NCI-H1436 (cell line): Measurements from ENCODE around the gene NCAPG2.

Experiments
- DNase-seq: peaks from one replicate; lab custom pipeline; 2025; lab: John Stamatoyannopoulos, UW

NCAPG2 gene

GRCh38 chr7:158595068-158595467 is 109.5 kb downstream of the NCAPG2 start:
- no peak for DNase-seq

GRCh38 chr7:158592541-158592940 is 112.1 kb downstream of the NCAPG2 start:
- no peak for DNase-seq

DNA sequence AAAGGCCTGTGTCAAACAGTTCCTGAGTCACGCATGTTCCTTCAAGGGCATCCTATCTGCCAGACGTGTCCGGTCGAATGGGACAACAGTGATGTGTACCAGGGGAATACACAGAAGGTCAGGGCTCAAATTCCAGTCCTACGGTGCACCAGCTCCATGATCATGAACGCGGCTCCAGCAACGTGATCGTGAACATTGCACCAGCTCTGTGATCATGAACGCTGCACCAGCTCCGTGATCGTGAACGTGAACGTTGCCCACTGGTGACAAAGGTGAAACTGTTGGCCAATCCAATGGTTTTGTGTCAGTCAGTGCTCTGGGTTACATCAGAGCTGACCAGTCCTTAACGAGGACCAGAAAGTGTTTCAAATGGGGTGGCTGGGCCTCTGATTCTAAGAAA is 112.7 kb downstream of the NCAPG2 start:
- no peak for DNase-seq

DNA sequence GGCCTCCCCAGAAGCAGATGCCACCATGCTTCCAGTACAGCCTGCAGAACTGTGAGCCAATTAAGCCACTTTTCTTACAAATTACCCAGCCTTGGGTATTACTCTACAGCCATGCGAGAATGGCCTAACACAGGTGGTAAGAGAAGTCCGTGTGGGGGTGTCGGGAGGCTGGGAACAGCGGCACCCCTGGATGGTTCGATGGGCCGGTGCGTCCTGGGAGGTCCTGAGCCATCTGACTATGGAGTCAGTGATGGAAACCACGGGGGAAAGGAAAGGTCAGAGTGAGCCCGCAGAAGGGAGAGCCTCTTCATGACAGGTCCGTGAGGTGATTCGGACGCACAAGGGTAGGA is 114.4 kb downstream of the NCAPG2 start:
- no peak for DNase-seq

DNA sequence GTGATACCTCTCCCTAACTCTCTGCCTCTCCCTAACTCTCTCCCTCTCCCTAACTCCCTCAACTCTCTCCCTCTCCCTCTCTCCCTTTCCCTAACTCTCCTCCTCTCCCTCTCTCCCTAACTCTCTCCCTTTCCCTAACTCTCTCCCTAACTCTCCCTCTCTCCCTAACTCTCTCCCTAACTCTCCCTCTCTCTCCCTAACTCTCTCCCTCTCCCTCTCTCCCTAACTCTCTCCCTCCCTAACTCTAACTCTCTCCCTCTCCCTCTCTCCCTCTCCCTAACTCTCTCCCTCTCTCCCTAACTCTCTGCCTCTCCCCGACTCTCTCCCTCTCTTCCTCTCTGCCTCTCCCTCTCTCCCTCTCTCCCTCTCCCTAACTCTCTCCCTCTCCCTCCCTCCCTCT is 115.0 kb downstream of the NCAPG2 start:
- no peak for DNase-seq

DNA sequence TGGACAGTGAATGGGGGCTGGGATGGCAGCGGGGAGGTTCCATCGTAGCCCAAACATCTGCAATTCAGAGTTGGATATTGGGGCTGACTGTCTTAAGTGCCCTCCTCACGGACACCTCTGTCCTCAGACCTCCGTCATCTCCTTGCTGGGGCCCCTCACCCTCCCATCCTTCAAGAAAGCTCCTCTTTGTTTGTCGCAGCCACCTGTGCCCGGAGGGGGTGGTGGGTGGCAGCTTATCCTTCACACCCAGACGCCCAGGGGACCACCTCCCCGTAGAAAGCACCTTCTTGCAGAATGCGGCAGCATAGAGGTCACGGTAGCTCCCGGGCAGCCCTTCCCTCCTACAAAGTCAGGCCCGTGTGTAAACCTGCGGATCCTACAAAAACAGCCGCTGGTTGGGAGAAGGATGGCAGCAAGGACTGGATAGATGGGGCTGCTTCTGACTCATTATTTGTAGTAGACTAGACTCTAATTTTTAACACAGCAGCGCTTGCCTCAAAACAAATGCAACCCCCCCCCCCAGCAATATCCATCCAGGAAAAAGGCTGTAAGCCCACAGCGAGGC is 115.6 kb downstream of the NCAPG2 start:
- DNase-seq: no peak

DNA sequence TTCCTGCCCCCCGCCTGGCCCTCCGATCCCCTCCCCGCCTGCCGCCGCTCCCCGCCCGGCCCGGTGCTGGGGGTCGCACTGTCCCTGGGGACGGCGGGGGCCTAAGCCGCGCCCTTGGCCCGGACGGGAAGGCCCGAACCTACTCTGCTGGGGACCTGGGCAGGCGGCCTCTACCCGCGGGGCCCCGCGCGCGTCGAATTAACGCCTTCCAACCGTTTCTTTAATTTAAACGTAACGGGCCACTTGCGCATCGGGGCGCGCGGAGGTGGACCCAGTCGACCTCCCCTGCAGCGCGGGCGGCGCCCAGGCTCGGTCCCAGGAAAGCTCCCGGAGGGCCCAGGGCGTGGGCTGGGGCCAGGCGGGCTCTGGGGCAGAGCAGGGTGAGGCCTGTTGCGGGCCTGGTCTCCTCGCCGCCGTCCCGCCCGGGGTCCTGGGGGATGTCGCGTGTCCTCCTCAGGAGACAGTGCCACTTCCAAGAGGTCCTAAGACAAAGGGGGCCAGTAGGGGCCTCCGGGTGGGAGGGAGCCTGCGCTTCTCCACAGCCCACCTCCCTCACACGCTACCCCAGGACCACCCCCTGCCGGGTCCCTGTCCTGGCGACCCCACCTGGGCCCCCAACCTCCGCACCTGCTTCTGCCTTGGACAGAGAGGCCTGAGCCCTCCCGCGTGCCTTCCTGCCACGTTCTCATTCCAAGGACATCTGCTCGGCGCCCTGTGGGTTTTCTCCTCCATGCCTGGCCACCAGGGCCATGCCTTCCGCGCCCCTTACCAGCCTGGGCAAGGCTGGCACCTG is 116.3 kb downstream of the NCAPG2 start:
- no peak for DNase-seq

GRCh38 chr7:158587162-158588084 is 117.2 kb downstream of the NCAPG2 start, which contains the start of gene PTPRN2:
Gene PTPRN2 (minus strand): TSS chr7:158587823.
- DNase-seq: peak; percentile 77

DNA sequence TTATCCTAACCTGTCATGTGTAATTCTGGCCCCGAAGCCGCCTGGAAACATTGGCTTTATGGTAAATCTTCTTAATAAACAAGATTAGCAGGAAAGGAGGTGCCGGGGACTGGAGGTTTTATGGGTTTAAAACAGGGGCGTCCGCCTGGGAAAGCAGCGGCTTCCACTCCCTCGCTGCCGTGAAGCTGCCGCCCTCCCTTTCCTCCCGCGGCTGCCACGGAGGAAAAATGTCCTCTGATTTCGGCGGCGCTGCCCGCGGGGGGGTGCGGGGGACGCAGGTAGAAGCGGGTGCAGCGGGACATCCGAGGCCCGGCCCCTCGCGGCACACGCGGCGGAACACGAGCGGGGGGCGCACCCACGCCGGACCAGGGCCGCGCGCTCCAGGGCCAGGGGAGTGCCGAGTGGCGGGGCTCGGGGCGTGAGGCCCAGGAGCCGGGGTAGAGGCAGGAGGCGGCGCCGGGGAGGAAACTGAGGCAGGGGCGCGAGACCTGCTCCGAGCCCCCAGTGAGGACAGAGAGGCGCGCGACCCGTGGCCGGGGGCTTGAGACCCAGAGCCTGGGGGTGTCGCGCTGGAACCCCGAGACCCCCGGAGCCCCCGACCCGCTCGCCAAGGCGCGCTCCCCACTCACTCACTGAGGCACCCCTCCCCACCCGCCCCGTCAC is 118.0 kb downstream of the NCAPG2 start:
- DNase-seq: no peak

DNA sequence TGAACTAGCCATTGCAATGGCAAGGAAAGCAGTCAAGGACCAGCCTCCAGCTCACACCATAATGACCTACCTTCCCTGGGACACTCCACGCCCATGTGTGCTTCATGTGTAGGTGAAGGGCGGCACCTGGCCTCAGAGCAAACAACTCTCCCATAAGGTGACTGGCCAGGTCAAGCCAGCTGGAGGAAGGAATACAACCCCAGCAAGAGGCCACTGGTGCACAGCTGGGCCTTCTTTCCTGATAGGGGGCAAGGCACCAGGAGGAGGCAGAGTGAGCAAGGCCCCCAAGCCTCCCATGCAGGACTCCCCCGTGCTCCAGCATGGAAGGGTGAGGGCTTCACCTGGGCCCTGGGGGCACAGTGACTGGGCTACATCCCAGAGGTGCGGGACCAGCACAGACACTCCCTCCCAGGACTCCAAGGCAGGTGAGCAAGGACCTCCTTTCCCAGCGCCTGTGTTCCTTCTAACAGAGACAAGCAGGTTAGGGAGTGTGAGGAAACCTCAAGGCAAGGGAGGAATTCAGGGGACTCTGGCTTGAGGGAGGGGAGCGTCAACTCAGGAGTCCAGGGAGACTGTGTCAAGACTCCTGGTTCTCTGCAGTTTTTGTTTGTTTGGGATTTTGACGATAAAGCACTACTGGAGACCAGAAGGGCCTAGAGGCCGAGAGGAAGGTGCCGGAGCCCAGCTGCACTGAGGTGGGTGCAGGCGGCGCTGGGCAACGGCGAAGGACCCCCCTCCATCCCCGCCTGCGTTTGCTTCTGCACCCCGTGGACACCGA is 118.7 kb downstream of the NCAPG2 start:
- DNase-seq: no peak

- DNase-seq: no peak
Observed at GRCh38 chr7:158584407-158584806, 120.2 kb downstream of the NCAPG2 start.

DNA sequence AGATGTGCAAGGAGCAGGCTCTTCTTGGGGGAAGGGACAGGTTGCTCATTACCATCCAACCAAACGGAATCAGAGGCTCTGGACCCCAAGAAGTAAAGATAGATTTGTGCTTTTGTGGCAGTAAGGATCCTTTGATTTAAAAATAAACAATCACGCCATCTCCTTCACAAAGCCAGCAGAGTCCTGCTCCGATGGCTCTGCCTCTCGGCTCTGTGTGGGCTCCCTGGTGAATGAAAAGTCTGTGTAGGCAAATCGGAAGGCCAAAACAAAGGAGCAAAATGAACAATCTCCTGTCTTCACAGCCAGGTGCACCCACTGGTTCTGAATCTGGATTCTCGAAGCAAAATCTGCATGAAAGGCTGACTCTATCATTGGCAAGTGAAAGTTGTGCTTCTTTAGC is 120.8 kb downstream of the NCAPG2 start:
- DNase-seq: no peak

- no peak for DNase-seq
Observed at GRCh38 chr7:158583143-158583542, 121.5 kb downstream of the NCAPG2 start.

GRCh38 chr7:158582089-158582456 is 122.5 kb downstream of the NCAPG2 start:
- DNase-seq: no peak

GRCh38 chr7:158581440-158582088 is 123.0 kb downstream of the NCAPG2 start:
- DNase-seq: no peak
